HuH-7 (cell line): ENCODE data around the gene MOV10L1.
"Not testable (repeated sequence)": the region's sequence is repeated elsewhere in the genome, so short reads cannot be mapped to it uniquely, and the experiment has no call there.

ENCODE experiments used
- DNase-seq: peaks from one replicate; pipeline ENCODE4 v3.0.0; 2011; ENCODE audit warnings: low spot score

Gene MOV10L1

GRCh38 chr22:50078246-50078645 lies 11.6 kb upstream of the MOV10L1 start:
- no peak for DNase-seq

DNA sequence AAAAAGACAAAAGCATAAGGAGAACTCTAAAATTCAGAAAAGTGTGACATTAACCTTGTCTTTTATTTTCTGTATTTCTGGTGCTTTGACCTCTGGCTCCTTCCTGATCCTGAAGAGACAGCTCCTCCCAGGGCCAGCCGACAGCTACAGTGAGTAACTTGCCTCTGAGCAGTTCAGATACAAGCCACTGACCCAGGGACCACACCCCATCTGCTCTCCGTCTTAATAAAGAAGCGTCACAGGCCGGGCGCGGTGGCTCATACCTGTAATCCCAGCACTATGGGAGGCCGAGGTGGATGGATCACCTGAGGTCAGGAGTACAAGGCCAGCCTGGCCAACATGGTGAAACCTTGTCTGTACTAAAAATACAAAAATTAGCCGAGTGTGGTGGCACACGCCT lies 11.0 kb upstream of the MOV10L1 start:
- DNase-seq = no peak

GRCh38 chr22:50080077-50080465 lies 9.7 kb upstream of the MOV10L1 start:
- no peak for DNase-seq

GRCh38 chr22:50081426-50082196 lies 8.2 kb upstream of the MOV10L1 start:
- no peak for DNase-seq

DNA sequence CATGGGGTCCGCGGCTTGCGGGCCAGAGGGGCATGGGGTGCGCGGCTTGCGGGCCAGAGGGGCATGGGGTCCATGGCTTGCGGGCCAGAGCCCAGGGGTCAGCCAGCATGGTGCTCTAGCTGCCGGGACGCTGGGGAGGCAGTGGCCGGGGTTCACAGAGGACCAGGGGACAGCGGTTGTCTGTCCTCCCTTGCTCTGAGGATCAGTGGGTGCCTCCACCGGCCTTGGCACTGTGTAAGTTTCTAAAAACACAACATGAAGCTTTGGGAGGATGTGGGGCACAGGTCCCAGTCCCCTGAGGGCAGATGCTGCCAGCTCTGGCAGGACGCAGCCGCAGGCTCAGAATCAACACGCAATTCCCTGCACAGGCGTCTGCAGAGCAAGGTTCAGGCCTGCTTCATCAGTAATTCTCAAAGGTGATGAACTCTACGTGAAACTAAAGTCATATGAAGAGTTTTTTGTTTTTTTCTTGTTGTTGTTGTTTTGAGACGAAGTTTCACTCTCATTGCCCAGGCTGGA lies 7.5 kb upstream of the MOV10L1 start:
- DNase-seq = no peak

- DNase-seq = no peak
Measured at GRCh38 chr22:50082961-50083461, 6.8 kb upstream of the MOV10L1 start.

GRCh38 chr22:50083462-50084079 lies 6.2 kb upstream of the MOV10L1 start:
- no peak for DNase-seq

DNA sequence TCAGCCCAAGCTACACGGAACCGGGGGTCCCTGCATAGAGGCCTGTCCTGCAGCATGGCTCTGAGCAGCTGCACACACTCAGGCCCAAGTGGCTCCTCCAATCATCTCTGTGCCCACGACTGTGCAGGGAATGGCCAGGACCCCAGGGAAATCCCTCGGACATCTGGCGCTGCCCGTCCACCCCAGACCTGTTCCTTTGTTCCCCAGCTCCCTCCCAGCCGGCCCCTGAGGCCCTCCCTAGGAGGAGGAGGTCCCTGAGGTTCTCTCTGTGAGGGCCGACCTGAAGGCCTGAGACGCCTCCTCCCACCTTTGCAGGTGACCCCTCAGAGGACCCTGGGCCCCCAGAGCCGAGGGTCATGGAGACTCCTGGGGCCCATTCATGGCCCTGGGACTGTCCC lies 5.7 kb upstream of the MOV10L1 start:
- DNase-seq = no peak

GRCh38 chr22:50084614-50085021 lies 5.2 kb upstream of the MOV10L1 start:
- no peak for DNase-seq

- no peak for DNase-seq
Measured at GRCh38 chr22:50085211-50085972, 4.4 kb upstream of the MOV10L1 start, which contains the start of gene MLC1. Gene MLC1, minus strand, starts transcription at chr22:50085426. Its CDS starts 524 bp downstream, at chr22:50084902.

GRCh38 chr22:50086526-50086925 lies 3.3 kb upstream of the MOV10L1 start:
- no peak for DNase-seq

- not testable (repeated sequence) for DNase-seq
Measured at GRCh38 chr22:50086975-50087374, 2.8 kb upstream of the MOV10L1 start.

- no peak for DNase-seq
Measured at GRCh38 chr22:50087646-50088045, 2.2 kb upstream of the MOV10L1 start.

GRCh38 chr22:50088096-50088495 lies 1.7 kb upstream of the MOV10L1 start:
- DNase-seq = no peak

DNA sequence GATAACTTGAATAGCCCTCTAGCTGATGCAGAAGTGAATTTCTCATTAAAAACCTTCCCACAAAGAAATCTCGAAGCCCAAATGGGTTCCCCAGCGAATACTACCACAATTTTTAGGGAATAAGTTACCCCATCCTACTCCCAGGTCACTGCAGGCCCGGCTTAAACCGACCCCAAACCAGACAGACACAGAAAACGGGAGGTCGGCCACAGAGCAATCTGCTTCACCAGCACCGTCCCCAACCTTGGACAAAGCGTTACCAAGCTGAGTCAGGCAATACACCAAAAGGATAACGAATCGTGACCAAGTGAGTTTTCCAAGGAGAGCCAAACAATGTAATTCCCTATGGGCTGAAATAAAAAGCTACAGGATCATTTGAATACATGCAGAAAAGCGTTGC lies 575 bp upstream of the MOV10L1 start:
- DNase-seq = no peak

DNA sequence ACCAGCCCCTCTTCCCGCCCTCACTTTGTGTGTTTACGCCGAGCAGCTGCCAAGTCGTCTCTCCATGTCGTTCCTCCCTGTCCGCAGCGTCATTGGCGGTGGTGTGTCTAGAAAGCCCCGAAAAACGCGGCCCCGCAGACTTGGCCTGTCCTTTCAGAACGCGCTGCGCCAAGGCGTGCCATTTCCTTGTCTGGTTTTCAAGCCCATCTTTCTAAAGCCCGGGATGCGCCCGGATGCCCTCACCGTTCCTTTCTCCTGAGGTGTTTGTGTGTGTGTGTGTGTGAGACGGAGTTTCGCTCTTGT lies 557 bp downstream of the MOV10L1 start:
- DNase-seq = no peak

DNA sequence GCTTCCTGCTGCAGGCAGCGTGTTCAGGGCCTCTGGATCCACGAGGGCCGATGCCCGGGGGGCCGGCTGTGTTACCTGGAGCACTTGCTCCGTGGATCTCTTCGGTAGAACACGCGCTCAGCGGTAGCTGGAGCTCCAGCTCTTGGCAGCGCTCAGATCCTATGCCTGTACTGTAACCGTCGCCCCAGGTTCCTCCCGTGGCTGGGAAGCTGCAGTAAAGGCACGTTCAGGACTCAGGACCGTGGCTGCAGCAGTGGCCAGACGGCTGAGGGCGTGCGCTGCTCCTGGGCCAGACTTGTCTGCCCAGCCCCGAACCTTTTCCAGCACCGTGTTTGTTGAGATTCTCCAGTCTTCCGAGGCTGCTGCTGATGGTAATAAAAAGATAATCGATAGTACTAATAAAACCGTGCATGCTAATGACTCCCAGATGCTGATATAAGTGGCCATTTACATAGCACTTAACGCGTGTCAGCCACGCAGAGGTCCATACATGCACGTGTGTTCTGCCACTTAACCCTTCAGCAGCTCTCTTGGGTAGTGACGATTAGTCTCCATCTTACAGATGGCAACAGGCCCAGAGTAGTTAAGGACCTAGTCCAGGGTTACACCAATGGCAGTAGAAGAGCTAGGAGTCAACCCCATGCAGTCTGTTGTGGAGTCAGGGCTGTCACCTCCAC lies 1.4 kb downstream of the MOV10L1 start:
- no peak for DNase-seq

GRCh38 chr22:50092342-50092741 lies 2.5 kb downstream of the MOV10L1 start:
- no peak for DNase-seq

GRCh38 chr22:50098052-50098451 lies 8.2 kb downstream of the MOV10L1 start:
- DNase-seq = no peak

DNA sequence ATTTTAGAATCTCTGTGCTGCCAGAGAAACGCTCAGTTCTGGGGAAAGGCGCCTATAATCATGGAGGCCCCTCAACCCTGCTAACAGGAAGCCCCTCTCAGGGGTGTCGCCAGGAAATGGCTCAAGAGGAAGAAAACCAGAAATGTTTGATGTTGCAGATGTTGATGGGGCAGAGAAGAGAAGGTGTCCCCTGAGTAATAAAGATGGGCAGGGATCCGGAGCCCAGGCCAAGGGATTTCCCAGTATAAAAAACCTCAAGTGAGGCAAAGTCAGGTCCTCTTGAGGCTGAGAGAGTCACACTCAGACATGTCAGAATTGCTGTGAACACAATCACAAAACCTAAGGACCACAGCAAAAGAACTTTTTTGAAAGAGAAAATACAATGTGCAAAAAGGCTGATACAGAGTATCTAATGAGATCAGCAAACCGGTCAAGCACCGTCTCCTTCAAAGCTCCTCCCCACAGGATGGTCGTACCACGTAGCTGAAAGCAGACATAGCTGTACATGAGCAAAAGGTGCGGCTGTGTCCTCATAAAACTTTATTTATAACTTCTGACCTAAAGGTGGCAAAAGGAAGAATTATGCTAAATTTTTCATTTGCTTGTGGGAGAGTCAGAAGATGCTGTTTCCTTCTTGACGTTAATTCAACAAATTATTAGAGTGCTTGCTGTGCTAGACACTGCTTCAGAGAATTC lies 12.2 kb downstream of the MOV10L1 start:
- DNase-seq = no peak

GRCh38 chr22:50102946-50103345 lies 13.1 kb downstream of the MOV10L1 start:
- DNase-seq = no peak

DNA sequence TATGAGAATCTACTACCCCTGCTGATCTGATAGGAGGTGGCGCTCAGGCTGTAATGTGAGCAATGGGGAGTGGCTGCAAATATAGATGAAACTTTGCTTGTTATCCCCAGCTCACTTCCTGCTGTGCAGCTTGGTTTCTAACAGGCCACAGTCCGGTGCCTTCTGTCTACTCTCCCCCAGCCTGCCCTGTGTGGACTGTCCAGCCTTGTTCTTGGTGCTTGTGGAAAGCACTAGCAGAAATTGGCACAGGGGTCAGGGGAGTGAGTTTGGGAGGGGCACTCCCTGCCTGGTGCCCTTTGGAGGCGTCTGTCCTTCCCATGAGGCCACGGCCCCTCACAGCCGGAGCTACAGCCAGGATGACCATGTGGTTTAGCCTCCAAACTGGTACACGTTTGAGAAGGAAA lies 14.3 kb downstream of the MOV10L1 start:
- no peak for DNase-seq
